NT2/D1 (cell line): ENCODE data around the gene RPP30.

ENCODE experiments used
- SUZ12 ChIP-seq: IDR thresholded peaks from 2 replicates; pipeline ENCODE4 v1.6.1; 2011; ENCODE audit not compliant: insufficient read length, insufficient read depth; ENCODE audit errors: extremely low read depth
- YY1 ChIP-seq: IDR thresholded peaks from 2 replicates; pipeline ENCODE4 v1.6.1; 2011; ENCODE audit not compliant: insufficient read length, insufficient read depth
- ZNF274 ChIP-seq: IDR thresholded peaks from 2 replicates; pipeline ENCODE4 v1.6.1; 2011; ENCODE audit warnings: mild to moderate bottlenecking, low read depth, low read length

DNA sequence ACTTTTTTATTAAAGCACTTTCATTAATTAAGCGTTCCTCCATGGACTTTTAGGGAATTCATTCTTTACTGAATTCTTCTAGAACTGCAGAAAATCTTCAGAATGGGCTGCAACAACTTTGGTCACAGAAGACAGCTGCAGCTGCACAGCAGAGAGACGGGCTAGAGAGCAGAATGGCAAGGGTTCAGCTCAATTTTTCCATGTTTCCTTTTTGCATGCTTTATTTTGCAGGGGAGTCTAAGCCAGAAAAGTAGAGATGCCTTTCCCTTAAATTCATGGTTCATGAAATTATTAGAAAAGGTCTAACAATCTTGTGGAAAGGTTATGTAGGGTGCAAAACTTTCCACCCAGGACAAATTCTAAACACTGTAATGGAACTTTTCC is 64.5 kb downstream of the RPP30 start:
- no peak for TF ChIP-seq ZNF274
- TF ChIP-seq SUZ12: no peak
- TF ChIP-seq YY1: no peak
